ENCODE results near the gene TMEM223.

GRCh38 chr11:62839050-62839945 lies 47.5 kb upstream of the TMEM223 start, which contains the start of gene WDR74:
- TF ChIP-seq CTCF (optimal IDR thresholded peaks at IDR 0.05 in 1 of 3, IDR thresholded peaks at IDR 0.05 in 1 of 3, conservative IDR thresholded peaks at IDR 0.05 in 1 of 3; ENCODE audit: extremely low read depth in 1 of 3, insufficient read depth in 2 of 3, low read length in 3 of 3) (no peak), EZH2 (IDR thresholded peaks at IDR 0.05; ENCODE audit: low read length) (no peak)
